Activated CD8-positive, alpha-beta memory T cell treated with anti-CD3 and anti-CD28 coated beads, Interleukin-2, amount 50 U/mL, for 24 hours (primary cell): ENCODE measurements around the gene SAA1.
"Not testable (repeated sequence)": the region's sequence is repeated elsewhere in the genome, so short reads cannot be mapped to it uniquely, and the experiment has no call there.

Source experiments
- DNase-seq: peaks from one replicate; pipeline ENCODE4 v3.0.0-alpha.2; 2020; ENCODE audit errors: extremely low read depth

The SAA1 gene

DNA sequence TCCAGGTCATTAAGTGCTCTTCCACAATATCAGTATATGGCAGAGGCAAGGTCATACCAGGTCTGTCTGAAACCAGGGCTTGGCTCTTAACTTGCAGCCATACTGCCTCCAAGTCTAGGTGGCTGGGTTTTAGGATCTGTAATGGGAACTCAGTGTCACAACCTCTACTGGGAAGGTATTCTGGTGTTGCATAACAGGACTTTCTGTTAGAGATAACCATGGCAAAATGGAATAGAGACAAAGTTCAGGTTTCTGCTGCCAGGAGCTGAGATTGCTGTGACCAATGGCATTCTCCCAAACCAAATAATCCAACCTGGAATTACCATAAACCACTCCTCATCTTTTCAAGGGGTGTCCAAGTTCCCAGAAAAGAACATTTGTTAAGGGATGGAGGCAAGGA lies 6.8 kb upstream of the SAA1 start:
- DNase-seq: no peak

DNA sequence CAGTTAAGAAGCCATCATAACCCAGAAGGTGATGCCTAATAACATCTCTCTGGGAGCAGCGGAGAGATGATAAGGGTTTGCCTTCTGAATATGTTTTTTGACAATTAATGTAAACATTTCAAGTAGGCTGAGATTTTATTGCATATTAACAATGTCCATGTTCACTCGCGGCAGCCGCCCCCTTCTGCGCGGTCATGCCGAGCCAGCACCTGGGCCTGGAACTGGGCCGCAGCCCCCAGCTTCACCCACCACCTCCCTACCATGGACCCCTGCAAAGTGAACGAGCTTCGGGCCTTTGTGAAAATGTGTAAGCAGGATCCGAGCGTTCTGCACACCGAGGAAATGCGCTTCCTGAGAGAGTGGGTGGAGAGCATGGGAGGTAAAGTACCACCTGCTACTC lies 4.3 kb upstream of the SAA1 start:
- no peak for DNase-seq

- not testable (repeated sequence) for DNase-seq
These were observed 3.2 kb upstream of the SAA1 start for GRCh38 chr11:18262681-18263350.

- DNase-seq: no peak
These were observed 2.0 kb upstream of the SAA1 start for GRCh38 chr11:18264035-18264434.

DNA sequence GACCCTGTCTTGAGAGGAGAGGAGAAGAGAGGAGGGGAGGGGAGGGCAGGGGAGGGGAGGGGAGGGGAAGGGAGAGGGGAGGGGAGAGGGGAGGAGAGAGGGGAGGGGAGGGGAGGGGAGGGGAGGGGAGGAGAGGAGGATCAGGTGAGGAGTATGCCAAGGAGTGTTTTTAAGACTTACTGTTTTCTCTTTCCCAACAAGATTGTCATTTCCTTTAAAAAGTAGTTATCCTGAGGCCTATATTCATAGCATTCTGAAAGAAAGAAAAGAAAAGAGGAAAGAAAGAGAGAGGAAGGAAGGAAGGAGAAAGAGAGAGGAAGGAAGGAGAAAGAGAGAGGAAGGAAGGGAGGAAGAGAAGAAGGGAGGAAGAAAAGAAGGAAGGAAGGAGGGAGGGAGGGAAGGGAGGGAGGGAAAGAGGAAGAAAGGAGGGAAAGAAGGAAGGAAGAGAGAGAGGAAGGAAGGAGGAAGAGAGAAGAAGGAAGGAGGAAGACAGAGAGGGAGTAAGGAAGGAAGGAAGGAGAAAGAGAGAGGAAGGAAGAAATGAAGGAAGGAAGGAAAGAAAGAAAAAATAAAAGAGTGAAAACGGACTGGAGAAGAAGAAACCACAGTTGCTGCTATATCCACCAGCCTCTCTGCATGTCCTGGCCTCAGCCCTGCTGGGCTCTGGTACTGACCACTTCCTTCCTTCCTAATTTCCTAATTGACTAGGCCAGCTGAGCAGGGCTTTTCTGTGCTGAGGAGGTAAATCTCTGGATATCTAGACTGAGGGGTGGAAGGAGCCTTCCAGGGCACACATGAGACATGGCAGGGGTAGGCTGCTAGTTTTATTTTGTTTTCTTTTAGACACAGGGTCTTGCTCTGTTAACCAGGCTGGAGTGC lies 1.1 kb upstream of the SAA1 start:
- no peak for DNase-seq

GRCh38 chr11:18267335-18268133 lies 1.5 kb downstream of the SAA1 start:
- DNase-seq: not testable (repeated sequence)

GRCh38 chr11:18269252-18269651 lies 3.2 kb downstream of the SAA1 start:
- not testable (repeated sequence) for DNase-seq

DNA sequence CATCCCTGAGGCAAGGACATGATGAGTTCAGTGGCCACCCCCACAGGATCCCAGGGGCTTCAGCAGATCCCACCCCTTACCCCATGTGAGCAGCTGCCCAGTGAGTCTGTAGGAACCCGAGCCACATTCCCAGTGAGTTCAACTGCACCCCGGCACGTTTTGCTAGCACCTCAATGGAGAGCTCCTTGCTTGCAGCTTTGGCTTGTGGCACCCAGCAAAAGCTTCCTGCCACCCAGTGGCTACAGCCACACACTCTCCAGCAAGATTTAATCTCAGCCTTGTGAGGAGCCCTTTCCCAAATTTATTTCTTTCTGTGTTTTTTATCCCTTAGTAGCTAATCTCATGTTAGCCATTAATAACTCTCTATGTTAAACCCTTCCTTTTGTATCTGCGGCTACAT lies 4.0 kb downstream of the SAA1 start:
- DNase-seq: no peak

DNA sequence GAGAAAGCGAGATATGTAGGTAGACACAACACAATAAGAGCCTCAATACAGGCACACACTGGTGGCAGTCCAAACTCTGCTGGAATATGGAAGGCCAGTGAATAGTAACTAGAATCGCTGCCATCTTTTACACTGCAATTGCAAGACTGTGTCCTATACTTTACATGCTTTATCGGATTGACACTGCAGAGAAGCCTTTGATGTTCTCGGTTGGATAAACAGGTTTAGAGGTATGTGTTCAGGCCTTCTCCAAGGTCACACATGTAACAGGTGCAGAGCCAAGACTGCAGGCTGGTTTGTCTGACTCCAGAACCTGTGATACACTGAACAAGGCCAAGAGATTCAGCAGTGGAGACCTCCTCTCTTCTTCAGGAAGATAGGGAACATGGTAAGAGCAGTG lies 5.1 kb downstream of the SAA1 start:
- DNase-seq: no peak

- no peak for DNase-seq
These were observed 11.7 kb downstream of the SAA1 start for GRCh38 chr11:18277565-18278271.

DNA sequence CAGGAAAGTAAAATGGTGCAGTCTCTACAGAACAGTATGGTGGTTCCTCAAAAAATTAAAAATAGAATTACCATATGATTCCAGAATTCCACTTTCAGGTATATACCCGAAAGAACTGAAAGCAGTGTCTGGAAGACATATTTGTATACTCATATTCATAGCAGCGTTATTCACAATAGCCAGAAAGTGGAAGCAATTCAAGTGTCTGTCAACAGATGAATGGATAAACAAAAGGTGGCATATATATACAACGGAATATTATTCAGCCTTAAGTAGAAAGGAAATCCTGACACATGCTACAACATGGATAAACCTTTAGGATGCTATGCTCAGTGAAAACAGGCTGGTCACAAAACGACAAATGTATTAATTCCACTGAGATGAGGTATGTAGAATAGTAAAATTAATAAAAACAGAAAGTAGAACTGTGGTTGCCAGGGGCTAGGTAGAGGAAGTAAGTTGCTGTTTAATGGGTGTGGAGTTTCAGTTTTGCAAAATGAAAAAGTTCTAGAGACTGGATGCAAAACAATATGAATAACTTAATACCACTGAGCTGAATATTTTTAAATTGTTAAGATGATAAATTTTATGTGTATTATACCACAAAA lies 14.5 kb downstream of the SAA1 start:
- no peak for DNase-seq

GRCh38 chr11:18282626-18283025 lies 16.6 kb downstream of the SAA1 start:
- no peak for DNase-seq

GRCh38 chr11:18285841-18286240 lies 19.8 kb downstream of the SAA1 start:
- no peak for DNase-seq

GRCh38 chr11:18288911-18289310 lies 22.8 kb downstream of the SAA1 start:
- no peak for DNase-seq

DNA sequence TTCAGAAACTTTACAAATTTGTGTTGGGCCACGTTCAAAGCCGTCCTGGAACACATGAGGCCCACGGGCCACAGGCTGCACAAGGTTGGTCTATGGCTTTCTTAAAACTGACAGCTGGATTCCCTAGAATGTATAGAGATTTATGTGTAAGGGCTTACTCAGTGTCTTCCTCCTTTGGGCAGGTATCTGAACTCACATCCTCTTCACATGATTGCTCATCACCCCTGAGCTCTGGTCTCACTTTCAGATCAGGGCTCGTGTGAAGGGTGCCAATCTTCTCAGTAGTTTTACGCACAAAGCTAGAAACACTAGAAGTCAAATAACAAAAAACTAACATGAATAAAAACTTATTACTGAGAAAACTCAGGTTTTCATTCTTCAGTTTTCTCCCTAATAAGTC lies 28.8 kb downstream of the SAA1 start:
- no peak for DNase-seq

GRCh38 chr11:18295316-18295715 lies 29.3 kb downstream of the SAA1 start:
- DNase-seq: no peak

DNA sequence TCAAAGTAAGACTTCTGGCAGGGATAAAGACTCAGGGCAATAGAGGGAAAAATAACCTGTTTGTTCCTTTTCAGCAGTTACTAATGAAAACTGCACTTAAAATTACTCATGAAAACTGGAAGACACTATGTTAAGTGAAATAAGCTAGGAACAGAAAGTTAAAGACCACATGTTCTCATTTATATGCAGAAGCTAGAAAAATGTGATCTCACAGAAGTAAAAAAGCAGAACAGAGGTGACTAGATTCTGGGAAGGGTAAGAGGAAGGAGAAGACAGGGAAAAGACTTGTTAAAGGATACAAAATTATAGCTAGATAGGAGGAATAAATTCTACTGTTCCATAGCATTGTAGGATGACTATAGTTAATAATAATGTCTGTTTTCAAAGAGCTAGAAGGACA lies 33.7 kb downstream of the SAA1 start:
- DNase-seq: no peak

GRCh38 chr11:18304745-18305144 lies 38.7 kb downstream of the SAA1 start:
- DNase-seq: no peak

DNA sequence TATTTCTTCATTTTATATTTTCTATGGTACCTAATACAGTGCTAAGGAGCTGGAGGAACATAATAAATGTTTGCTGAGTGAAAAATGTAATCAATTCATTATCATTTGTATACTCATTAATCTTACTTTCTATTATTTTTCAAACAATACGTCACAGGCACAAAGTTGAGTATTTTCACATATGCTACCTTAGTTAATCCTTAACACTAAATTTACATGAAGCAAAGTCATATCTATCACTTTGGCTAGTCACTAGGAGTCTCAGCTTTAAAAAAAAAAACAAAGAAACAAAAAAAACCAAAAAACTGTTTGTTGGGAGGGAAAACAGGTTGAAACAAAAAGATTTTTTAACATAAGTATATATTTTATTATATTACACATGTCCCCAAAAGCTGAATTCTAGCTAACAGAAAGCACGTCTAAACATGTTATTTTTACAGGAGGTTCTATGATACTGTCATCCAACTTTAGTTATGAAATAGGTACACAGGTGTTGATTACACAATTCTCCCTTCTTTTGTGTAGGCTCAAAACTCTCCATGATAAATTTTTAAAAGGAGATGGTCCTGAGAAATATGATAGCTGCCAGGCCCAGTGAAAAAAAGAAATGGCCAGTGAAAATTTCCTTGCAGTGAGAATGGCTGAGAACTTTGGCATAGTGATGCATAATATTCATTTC lies 41.5 kb downstream of the SAA1 start:
- DNase-seq: no peak

DNA sequence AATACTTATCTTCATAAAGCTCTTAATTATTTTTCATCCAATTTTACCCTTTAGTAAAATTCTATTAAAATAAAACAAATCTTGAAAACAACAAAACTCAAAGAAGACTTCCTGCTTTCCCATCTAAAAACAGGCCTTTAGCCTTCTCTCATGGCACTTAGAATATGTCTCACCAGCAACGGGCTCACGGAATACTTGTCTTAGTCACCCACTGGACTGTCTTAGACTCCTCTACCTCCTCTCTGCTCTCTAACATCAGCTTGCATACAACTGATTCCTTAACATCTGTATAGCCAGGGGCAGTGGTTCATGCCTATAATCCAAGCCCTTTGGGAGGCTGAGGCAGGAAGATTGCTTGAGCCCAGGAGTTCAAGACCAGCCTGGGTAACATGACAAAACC lies 42.2 kb downstream of the SAA1 start:
- DNase-seq: no peak

DNA sequence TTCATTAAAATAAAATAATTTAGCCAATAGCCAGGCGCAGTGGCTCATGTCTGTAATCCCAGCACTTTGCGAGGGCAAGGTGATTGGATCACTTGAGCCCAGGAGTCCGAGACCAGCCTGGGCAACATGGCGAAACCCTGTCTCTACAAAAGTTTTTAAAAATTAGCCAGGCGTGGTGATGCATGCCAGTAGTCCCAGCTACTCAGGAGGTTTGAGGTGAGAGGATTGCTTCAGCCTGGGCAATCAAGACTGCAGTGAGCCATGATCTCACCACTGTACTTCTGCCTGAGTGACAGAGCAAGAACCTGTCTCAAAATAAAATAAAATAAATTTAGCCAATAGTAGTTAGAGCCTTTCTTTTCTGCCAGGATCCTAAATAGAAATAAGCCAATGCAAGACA lies 43.6 kb downstream of the SAA1 start:
- no peak for DNase-seq
